Fibroblast of upper back skin (primary cell): Measurements from ENCODE around the gene OPTC.

Experiments
- DNase-seq: peaks from one replicate; pipeline ENCODE4 v3.0.0-alpha.2; 2013

Gene OPTC

GRCh38 chr1:203518541-203518940 lies 24.6 kb downstream of the OPTC start:
- DNase-seq, result no peak

DNA sequence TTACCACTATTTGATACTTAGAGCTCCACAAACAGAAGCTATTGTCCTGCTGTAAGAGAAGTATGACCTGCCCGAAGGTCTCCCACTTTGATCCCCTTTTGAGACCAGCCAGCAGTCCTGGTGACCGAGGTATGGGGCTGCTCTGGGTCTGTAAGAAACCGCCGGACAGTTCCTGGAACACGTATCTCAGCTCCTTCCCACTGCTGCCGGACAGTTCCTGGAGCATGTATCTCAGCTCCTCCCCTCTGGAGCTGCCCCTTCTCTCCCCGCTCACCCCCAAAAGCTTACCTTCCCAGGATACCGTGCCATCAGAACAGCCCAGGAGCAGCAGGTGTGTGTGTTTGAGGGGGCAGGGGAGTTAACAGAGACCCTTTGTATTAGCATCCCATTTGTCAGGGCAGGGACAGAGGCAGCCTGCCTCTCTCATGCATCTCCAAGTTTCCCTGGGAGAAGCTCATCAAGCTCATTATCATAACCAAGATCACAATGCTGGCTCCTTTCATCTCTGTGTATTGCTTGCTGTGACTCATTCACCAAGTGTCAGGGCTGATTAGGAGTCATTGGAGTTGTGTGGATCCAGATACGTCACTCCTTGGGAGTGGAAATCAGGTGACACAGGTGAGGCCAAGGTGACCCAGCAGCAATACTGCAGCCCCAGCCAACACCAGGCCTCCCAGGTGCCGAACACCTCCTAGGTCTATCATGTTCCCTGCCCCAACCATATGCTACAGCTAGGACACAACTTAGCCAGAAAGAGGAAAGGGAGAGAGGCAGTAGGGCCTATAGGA lies 25.3 kb downstream of the OPTC start:
- DNase-seq, result no peak

DNA sequence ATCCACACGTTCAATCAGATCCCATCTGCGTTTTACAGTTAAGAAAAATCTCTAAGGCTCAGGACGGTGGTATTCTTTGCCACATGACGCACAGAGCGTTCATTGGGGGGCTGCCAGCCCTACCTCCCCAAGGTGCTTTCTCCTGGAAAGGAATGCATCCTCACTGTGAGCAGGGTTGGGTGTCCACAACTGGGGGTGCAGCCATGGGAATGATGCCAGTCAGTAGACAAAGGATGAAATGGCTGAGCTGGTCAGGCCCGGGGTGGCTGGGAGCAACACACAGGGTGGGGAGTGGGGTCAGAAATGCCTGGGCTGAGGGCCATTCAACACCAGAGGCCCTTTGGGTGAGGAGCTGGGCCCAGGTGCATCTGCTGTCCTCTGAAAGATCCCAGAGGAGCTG lies 25.9 kb downstream of the OPTC start:
- no peak for DNase-seq

GRCh38 chr1:203520315-203520714 lies 26.4 kb downstream of the OPTC start:
- DNase-seq, result peak; percentile 66

DNA sequence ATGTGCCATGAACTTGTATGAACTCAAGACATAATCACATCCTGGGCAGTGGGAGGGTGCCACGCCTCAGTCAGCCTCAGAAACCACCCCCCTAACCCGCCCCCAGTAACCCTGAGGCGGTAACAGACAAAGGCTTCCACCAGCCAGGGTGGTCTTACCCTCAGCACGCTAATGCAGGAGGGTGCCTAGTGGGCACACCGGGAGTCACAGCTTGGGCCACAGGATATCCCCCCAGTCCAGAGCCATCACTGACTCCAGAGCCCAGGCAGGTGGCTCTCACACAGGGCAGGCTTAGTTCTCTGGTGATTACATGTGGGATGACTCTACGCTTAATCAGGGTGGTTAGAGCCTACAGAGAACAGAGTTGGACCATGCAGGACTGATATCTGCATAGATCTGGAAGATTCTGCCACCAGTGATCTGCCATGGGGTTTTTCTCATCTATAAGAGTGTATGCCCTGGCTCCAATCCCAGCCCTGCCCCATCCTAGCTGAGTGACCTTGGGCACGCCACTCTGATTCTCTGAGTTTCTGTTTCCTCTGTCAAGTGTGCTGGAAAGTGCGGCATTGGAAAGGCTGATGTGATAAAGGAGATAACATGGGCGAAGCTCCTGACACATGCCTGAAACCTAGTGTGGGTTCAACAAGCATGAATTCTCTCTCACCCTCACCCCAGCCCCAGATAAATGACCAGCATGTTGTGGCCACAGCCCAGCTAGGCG lies 27.3 kb downstream of the OPTC start:
- no peak for DNase-seq

- no peak for DNase-seq
Observed at GRCh38 chr1:203521812-203522211, 27.9 kb downstream of the OPTC start.

DNA sequence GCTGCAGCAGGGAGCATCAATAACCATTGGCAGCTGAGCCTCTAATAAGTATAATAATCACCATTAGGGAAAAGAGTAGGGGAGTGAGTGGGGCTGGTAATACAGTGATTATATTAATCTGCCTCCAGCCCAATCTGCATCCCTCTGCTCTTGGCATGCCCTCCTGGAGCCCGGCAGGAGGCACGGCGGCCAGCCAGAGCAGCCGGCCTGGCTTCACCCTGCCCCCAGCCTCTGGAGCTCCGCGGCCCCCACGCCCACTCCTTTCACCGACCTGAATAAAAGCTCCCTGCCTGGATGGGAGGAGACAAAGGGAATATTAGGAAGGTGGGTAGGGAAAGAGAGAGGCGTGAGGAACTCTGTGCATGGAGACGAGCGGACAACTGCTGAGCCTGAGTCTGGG lies 28.3 kb downstream of the OPTC start:
- DNase-seq, result no peak

- DNase-seq, result no peak
Observed at GRCh38 chr1:203523667-203524066, 29.7 kb downstream of the OPTC start.

DNA sequence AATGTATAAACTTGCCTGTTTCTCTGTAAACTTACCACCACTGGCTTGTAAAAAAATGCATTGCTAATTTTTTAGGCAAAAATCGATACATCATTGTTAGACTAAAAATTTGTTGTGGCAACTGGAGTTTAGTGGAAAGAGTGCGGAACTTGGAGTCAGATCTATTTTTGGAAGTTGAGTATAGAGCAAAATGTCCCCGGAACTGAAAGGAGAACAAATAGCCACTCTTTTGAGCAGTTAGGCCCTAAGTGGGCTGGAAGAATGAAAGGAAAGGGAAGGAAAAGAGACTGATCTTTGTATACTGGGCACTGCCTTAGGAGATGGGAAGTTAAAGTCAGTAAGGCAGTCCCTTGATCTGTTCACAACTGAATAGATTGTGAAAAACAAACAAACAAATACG lies 30.2 kb downstream of the OPTC start:
- no peak for DNase-seq

- no peak for DNase-seq
Observed at GRCh38 chr1:203524824-203525223, 30.9 kb downstream of the OPTC start.

GRCh38 chr1:203525685-203526084 lies 31.7 kb downstream of the OPTC start:
- no peak for DNase-seq

- DNase-seq, result no peak
Observed at GRCh38 chr1:203526130-203526529, 32.2 kb downstream of the OPTC start.

- no peak for DNase-seq
Observed at GRCh38 chr1:203526572-203526971, 32.6 kb downstream of the OPTC start.

GRCh38 chr1:203527013-203527412 lies 33.1 kb downstream of the OPTC start:
- no peak for DNase-seq

GRCh38 chr1:203528063-203528462 lies 34.1 kb downstream of the OPTC start:
- no peak for DNase-seq

- DNase-seq, result no peak
Observed at GRCh38 chr1:203528976-203529835, 35.3 kb downstream of the OPTC start.

GRCh38 chr1:203531063-203531462 lies 37.1 kb downstream of the OPTC start:
- DNase-seq, result no peak

GRCh38 chr1:203534012-203534411 lies 40.1 kb downstream of the OPTC start:
- DNase-seq, result no peak

DNA sequence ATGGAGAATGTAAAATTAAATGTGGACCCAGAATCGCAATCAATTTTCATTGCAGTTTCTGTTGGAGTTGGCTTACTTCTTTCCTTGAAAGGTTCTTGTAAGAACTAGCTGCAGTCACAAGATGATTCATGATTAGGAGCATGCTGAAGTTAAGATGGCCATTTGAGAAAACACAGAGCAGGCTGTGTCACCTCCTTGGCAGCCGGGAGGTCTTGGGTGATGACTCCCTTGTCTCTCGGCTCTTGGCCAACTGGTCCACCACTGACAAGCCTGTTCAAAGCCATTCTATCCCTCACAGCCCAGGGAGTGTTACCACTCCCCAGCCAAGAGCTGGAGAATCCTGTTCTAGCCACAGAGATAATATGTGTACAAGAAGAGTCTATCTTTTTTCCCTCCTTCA lies 40.6 kb downstream of the OPTC start:
- peak; percentile 95 for DNase-seq

DNA sequence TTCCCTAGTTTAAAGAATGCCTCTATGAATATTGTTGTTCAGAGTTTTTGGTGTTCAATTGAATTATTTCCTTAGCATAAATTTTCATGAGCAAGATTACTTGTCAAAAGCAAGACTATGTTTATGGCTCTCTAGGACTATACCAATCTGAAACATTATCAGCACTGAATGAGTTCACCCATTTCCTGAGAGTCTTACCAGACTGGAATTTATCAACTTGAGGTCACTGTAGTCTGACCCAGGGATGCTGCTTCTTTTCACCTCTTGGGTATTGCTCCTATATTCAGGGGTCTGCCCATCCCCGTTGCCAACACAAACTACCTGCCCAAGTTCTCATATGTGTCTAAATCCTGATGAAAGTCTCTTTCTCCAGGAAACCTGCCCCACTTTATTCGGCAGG lies 42.6 kb downstream of the OPTC start:
- peak; percentile 17 for DNase-seq

GRCh38 chr1:203536980-203537455 lies 43.1 kb downstream of the OPTC start:
- DNase-seq, result peak; percentile 65

DNA sequence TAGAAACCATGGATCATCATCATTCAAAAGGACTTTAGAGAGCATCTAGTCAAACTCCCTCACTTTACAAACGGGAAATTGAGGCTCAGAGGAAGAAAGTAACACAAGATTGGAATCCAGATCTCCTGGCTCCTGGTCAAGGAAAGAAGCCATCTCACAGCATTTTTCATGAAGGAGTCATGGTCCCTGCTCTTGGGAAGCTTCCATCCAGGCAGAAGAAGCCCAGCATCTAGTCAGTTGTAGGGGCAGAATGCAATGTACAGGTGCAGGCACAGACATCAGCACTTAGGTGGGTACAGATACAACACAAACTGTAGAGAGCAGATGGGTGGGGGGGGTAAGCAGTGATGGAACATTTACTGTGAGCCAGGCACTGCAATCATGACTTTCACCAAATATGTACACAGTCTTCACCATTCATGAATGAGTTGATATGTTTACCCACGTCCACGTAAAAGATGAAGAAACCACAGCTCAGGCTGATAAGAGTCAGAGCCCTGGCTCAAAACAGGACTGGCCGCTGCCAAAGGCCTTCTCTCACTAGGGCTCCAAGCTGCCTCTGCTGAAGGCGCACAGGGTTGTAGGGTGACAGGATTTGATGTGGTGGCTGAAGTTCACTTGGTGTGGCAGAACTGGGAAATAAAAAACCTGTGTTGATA lies 44.0 kb downstream of the OPTC start:
- DNase-seq, result peak; percentile 40

DNA sequence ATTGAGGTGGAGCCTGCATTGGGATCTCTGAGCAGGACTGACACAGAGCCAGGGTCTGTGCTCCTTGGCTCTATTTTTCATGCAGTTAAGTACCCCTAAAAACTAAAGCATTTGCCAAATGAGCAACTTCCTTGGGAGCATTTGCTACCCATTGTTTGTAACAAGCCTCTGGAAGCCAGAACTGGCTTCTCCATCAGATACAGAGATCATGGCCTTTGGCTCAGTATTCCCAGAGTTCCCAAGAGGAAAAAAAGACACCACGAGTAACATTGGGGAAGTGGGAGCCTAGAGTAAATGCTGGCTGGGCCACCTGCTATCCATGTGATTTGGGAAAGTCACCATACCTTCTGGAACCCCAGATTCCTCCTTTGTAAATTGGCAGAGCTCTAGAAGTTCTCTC lies 44.8 kb downstream of the OPTC start:
- DNase-seq, result no peak
